Adrenal gland (tissue), 12 donors: ENCODE measurements around the gene ETV6. TPM values are rescaled to one million over a fixed set of nuclear protein-coding genes. Genes with fewer than 3 reads are reported as not detected.

ENCODE experiments used
- DNase-seq, 7 donors: peaks; one replicate each; pipeline ENCODE4 v3.0.0-alpha.2; 2019 to 2020
- H3K27ac ChIP-seq, 5 donors: fragments of 200-600 bp; sonication (generic) in 4 of 5; 1 replicate in 3 of 5; 2 replicates in 2 of 5; pipeline versions ENCODE4 v1.5.1 to v1.8.0; 2016 to 2020; ENCODE audit warnings: mild to moderate bottlenecking in 1 of 5
- H3K27me3 ChIP-seq: fragments of 200-600 bp; 2 replicates; pipeline ENCODE4 v1.8.0; 2021
- H3K36me3 ChIP-seq, 2 donors: fragments of 200-600 bp; replicated peaks in 1 of 2; 1 replicate in 1 of 2; 2 replicates in 1 of 2; pipeline versions ENCODE4 v1.5.1 to v1.8.0; 2018 to 2022
- H3K4me1 ChIP-seq, 2 donors: fragments of 200-600 bp; replicated peaks in 1 of 2; 1 replicate in 1 of 2; 2 replicates in 1 of 2; pipeline versions ENCODE4 v1.5.1 to v1.8.0; 2018 to 2021
- H3K4me3 ChIP-seq, 4 donors: fragments of 200-600 bp; sonication (generic) in 3 of 4; one replicate each; pipeline ENCODE4 v1.5.1; 2016 to 2018
- H3K9me3 ChIP-seq, 3 donors: fragments of 200-600 bp; sonication (generic) in 1 of 3; replicated peaks in 1 of 3; 1 replicate in 2 of 3; 2 replicates in 1 of 3; pipeline versions ENCODE4 v1.5.1 to v1.8.0; 2016 to 2021
- POLR2A ChIP-seq, 2 donors: fragments of 450-650 bp; IDR thresholded peaks; one replicate each; pipeline ENCODE4 v1.6.1; 2017; ENCODE audit warnings: antibody characterized with exemption in 2 of 2, mild to moderate bottlenecking in 2 of 2, moderate library complexity in 1 of 2
- WGBS, 4 donors: extraction: QIAGEN DNeasy Blood & Tissue Kit in 2 of 4; methylation state at CpG; one replicate each; pipeline versions ENCODE4 v1.1.5 to v1.1.7; 2013 to 2017; 5-methylcytosine and 5-hydroxymethylcytosine counted together
- intact Hi-C, 2 donors: fragments of 100-400 bp; cut with DNase I; formaldehyde crosslinking; loops; one replicate each; pipeline versions ENCODE4 v1.14.1 to v1.15.0; 2022 to 2023
- polyA plus RNA-seq, 3 donors: library from polyadenylated mRNA; stranded (reverse); fragments of 200-250 nt in 2 of 3; fragments of 350-450 nt in 1 of 3; fragmentation: Illumina TruSeq in 1 of 3; extraction: RNeasy Lipid Tissue Mini Kit (QIAGEN cat#74804) in 1 of 3; gene quantifications; one replicate each; pipeline ENCODE4 v1.2.3, GENCODE V29; 2013 to 2014
- total RNA-seq, 9 donors: library from RNA; depleted of rRNA in 4 of 9; stranded (reverse); fragments of >200 nt in 4 of 9; fragments of 120-200 nt in 1 of 9; fragmentation: NEBNext Ultra II Directional in 1 of 9; extraction: Animal tissue kit (Norgen Biotek cat#: 25700) in 1 of 9; gene quantifications; one replicate each; pipeline versions ENCODE4 v1.1.0 to v1.2.4, GENCODE V29; 2013 to 2023
- TF ChIP-seq, protein P1 (sequence below), 6 experiments: fragments of 450-650 bp in 4 of 6; fragments of 200-600 bp in 2 of 6; sonication (generic) in 1 of 6; IDR thresholded peaks; 1 replicate in 5 of 6; 2 replicates in 1 of 6; pipeline versions ENCODE4 v1.5.1 to v1.8.0; 2016 to 2021; ENCODE audit warnings: antibody characterized with exemption in 6 of 6, mild to moderate bottlenecking in 2 of 6, moderate library complexity in 1 of 6
- donor health status: healthy with polysubstance abuse.
- donor health status: Bipolar disorder and iron deficiency.
- donor health status: DM: yes; HTN: yes; CAD: no.
- donor health status: DM: no; HTN: no; CAD: no.
- donor health status: DM: no; HTN: no; CAD: no.
- donor health status: DM: yes; HTN: yes; CAD: no.

The ETV6 gene
- total and polyA plus RNA-seq, 12 donors: 9.6 to 46.6 (median 19.5) TPM

DNA sequence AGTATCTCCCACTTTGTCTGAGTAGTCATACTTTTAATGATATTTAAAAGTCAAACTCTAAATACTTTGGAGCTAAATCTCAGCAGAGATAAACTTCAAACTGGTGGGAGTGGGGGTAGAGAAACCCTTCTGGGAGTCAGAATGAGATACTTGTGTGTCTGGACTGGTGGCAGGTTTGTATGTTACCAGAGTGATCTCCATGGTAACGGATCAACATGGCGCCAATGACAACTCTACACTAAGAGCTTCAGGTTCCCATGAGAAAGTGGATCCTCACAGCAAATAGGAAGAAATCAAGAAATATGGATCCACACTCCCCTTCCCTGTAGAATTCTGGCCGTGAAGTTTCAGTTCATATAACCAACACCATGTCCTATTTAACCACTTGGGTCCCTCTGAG is 121.9 kb downstream of the ETV6 start:
- Histone ChIP-seq H3K36me3 (no peaks in the 10 kb centered on the region), H3K4me1 (peaks cover 25 to 27% of the 10 kb centered on the region in 2 donors), H3K27me3 (no peaks in the 10 kb centered on the region), H3K9me3 (no peaks in the 10 kb centered on the region), H3K27ac (no peak overlapping the region), H3K4me3 (no peak overlapping the region)
- WGBS, 4 donors: 89 to 100% (median 90%) methylated on average over 3 of the region's 3 CpGs
- intact Hi-C loops: no loop called here
- no peak for TF ChIP-seq POLR2A (IDR thresholded peaks at IDR 0.05)
- TF ChIP-seq, protein P1, sequence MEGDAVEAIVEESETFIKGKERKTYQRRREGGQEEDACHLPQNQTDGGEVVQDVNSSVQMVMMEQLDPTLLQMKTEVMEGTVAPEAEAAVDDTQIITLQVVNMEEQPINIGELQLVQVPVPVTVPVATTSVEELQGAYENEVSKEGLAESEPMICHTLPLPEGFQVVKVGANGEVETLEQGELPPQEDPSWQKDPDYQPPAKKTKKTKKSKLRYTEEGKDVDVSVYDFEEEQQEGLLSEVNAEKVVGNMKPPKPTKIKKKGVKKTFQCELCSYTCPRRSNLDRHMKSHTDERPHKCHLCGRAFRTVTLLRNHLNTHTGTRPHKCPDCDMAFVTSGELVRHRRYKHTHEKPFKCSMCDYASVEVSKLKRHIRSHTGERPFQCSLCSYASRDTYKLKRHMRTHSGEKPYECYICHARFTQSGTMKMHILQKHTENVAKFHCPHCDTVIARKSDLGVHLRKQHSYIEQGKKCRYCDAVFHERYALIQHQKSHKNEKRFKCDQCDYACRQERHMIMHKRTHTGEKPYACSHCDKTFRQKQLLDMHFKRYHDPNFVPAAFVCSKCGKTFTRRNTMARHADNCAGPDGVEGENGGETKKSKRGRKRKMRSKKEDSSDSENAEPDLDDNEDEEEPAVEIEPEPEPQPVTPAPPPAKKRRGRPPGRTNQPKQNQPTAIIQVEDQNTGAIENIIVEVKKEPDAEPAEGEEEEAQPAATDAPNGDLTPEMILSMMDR (IDR thresholded peaks at IDR 0.05): no peak
- no peak for DNase-seq

DNA sequence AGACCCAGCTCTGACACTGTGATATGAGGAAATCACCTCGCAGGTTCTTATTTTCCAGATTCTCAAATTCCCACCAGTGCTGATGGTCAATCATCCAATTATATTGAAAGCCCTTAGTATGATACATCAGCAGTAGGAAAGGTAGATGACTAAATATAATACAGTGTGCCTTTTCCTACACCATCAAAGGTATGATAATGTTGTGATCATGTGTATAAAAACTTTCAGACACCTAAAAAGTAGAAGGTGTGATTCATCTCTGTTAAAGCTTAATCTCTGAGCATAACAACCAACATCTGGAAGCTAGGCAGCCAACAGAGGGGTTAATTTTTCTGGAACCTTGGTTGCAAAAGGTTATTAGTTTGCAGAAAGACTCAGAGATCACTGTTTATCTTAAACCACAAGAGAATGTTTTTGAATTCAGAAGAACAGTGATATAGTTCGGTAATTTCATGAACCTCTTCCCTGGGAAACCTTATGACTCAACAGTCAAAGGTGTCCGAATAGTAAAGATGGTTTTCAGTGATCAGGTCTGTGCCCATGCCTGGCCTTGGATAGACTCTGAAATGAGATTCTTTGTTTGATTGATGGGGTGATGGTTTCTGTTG is 122.5 kb downstream of the ETV6 start:
- H3K4me1 ChIP-seq: peaks cover 19 to 21% of the 10 kb centered on the region in 2 donors
- H3K9me3 ChIP-seq: no peaks in the 10 kb centered on the region
- H3K36me3 ChIP-seq: no peaks in the 10 kb centered on the region
- H3K4me3 ChIP-seq: no peak overlapping the region
- WGBS, 4 donors: 75 to 89% (median 84%) methylated on average over 3 of the region's 3 CpGs
- H3K27ac ChIP-seq: no peak overlapping the region
- TF ChIP-seq, protein P1 (IDR thresholded peaks at IDR 0.05): no peak
- no peak for TF ChIP-seq POLR2A (IDR thresholded peaks at IDR 0.05)
- intact Hi-C loops: no loop called here
- no peak for DNase-seq
- H3K27me3 ChIP-seq: no peaks in the 10 kb centered on the region

DNA sequence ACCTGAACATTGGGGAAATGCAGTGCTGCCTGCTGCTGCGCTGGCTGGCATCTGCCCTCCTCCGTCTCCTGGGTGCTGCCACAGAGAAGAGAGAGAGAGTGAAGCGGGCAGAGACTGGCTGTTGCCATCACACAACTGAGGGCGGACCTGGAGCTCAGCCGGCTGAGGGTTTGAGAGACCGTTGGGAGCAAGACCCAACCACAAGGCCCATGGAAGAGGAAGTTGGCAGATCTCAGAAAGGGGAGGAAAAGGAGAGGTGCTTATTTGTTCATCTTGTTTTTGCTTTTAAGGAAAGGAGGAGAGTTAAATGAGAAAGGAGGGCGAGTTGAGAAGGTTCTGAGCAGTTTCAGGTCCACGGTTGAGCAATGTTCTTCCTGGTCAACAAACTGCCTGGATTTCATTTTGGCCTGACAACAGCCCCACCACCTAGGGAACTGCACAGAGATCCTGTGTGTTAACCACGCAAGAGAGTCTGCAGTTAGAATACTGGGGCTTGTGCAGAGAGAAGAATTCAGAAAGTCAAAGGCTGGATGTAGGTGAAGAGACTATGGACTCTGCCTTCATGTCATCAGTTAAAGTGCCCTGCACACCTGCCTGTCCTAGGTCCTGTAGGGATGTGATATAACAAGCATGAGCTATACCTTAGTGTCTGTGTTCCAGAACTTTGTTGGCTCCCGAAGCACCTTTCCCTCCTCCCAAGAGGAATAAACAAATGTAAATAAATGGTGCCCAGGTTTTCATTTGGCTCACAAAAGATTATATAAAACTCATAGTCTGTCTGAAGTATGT is 124.6 kb downstream of the ETV6 start:
- peaks cover 5 to 9% of the 10 kb centered on the region in 2 donors for H3K4me1 ChIP-seq
- no peaks in the 10 kb centered on the region for H3K27me3 ChIP-seq
- WGBS, 4 donors: 79 to 89% (median 83%) methylated on average over 4 to 10 of the region's 10 CpGs
- peak overlapping the region in 1 of 5 donors; percentile 20 for H3K27ac ChIP-seq
- no peak overlapping the region for H3K4me3 ChIP-seq
- H3K9me3 ChIP-seq: no peaks in the 10 kb centered on the region
- TF ChIP-seq POLR2A (IDR thresholded peaks at IDR 0.05): no peak
- TF ChIP-seq, protein P1 (IDR thresholded peaks at IDR 0.05): no peak
- intact Hi-C loops: no loop called here
- DNase-seq: peak in 1 of 7 donors; percentile 22
- no peaks in the 10 kb centered on the region for H3K36me3 ChIP-seq

DNA sequence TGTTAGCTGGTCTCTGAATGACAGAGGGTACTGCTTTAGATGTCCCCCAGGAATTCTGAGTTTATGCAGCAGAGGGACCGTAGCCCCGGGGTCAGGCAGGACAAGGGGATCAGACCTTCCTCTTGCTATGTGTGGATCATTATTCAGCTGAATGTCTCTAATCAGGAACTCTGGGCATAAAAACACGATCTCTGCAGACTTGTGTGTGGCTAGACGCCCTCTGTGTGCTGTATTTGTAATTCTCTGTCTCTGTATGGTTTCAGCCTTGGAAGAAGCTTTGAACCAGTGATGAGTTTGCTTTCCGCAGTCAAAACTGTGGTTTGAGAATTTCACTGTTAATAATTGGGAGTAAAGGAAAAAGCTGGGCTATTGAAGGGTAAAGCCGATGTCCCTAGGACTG is 125.3 kb downstream of the ETV6 start:
- WGBS, 4 donors: 70 to 80% (median 75%) methylated on average over 6 of the region's 6 CpGs
- no peak overlapping the region for H3K27ac ChIP-seq
- no peak for DNase-seq
- H3K36me3 ChIP-seq: no peaks in the 10 kb centered on the region
- TF ChIP-seq, protein P1 (IDR thresholded peaks at IDR 0.05): no peak
- TF ChIP-seq POLR2A (IDR thresholded peaks at IDR 0.05): no peak
- no peak overlapping the region for H3K4me3 ChIP-seq
- H3K27me3 ChIP-seq: no peaks in the 10 kb centered on the region
- intact Hi-C loops: no loop called here
- no peaks in the 10 kb centered on the region for H3K9me3 ChIP-seq
- peaks cover 10 to 16% of the 10 kb centered on the region in 2 donors for H3K4me1 ChIP-seq
